Globus pallidus (tissue), 1 donor: ENCODE results near the gene ZNF175.

Experiments
- DNase-seq: peaks from one replicate; pipeline ENCODE4 v3.0.0-alpha.2; 2015; ENCODE audit warnings: low spot score

ZNF175 gene

DNA sequence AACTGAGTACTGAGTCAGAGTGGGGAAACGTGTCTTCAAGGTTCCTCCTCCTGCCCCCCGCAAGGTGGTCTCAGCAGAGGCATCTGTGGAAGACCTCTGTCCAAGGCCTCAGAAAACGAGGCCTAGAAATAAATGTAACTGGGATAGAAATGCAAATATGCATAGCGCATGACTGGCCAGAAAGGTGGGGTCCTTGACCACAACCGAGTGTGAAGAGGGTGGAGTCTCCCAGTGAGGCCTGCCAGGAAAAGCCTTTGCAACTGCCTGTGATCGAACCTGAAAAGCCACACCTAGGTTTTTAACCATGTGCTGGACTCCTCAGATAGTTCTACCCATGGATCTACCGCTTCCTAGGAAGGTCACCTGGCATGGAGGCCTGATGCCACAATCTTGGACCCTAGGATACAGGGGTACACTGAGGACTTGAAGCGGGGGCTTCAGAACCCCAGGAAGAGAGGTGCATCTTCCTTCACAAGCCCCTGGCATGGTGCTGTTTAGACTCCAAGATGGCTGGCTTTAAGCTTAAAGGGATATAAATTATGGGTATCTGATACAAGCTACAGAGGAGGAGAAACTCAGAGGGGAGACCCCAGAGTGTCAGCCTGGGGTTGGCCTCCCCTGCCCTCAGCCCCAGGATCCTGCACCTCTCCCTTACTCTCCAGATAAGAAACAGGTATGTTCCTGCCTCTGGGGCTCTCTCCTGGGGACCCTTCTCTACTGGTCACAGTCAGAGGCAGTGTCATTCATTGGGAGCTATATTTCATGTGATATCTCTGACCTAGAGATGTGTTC is 21.4 kb upstream of the ZNF175 start:
- no peak for DNase-seq

DNA sequence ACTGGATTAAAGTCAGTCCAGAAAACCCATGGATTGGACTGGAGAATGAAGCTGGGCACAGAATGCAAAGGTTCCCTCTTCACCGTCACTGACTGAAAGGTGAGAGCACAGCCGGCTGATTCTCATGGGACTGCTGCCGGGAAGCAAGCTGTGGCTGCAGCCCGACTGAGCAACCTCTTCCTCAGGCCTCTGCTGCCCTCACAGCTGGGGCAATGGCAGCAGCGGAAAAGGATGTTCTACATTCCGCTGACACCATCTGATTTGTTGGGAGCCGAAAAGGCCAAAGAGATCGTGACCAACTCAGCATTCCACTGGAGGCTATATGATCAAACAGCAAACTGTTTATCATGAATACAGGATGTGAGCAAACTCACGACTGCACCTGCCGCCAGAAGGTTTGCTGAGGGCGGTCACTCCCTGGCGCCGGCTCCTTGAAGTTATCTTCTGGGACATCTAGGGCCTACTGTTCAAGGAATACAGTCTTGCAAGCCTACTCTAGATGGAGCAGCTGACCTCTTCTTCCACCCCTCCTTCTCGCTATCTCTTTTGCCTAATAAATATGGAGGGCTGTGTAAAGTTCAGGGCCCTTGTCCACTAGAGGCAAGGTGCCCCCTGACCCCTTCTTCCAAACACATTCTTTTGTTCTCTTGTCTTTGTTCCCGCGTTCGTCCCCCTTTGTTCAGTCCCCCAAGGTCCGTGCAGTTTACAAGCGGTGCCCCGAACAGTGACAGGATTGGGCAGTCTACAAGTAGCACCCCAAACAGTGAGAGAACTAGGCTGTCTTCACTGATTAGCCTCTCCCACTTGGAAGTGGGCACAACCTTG is 20.0 kb upstream of the ZNF175 start:
- no peak for DNase-seq

DNA sequence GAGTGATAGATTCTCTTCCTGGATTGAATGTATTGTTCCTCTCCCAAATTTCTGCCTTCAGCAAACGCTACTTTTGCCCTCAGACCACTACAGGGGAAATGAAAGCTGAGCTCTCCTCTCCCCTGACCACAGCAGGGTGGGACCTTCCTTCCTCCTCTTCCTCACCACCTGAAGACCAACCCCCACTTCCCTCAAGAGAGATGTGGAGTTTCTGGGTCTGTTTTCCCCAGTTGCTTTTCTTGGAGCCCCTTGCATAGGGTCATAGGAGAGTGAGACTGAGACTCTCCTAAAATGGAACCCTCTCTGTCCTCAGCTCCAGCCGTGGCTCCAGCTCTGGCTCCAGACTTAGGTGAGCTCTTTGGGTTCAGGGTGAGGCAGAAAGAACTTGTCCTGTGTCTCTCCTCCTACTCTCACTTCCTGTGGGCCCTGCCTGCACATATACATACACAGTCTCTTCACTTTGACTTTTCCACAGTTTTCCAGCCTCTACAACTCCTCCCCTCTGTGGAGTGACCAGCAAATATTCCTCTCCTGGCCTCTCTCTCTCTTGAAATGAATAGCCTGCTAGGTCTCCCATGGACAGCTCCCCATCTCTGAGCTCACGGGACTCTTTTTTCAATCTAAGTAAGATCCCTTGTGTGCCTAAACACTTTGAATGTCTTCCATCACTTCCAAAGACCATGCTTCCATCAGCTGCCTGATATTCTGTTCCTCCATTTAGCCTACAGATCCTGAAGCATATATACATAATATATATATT is 19.2 kb upstream of the ZNF175 start:
- DNase-seq: no peak

DNA sequence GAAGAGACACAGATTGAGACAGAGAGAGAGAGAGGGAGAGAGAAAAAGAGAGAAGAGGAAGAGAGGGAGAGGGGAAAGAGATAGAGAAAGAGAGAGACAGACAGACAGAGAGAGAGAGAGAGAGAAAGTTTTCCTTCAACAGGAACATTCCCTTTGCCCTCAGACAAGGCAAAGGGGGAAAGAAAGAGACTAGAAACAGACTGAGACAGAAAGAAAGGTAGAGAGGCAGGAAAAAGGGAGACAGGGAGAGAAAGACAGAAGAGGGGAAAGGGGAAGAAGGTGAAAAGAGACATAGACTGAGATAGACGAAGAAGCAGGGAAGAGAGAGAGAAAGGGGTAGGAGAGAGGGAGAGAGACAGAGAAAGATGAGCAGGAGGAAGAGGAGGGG is 18.5 kb upstream of the ZNF175 start:
- no peak for DNase-seq

DNA sequence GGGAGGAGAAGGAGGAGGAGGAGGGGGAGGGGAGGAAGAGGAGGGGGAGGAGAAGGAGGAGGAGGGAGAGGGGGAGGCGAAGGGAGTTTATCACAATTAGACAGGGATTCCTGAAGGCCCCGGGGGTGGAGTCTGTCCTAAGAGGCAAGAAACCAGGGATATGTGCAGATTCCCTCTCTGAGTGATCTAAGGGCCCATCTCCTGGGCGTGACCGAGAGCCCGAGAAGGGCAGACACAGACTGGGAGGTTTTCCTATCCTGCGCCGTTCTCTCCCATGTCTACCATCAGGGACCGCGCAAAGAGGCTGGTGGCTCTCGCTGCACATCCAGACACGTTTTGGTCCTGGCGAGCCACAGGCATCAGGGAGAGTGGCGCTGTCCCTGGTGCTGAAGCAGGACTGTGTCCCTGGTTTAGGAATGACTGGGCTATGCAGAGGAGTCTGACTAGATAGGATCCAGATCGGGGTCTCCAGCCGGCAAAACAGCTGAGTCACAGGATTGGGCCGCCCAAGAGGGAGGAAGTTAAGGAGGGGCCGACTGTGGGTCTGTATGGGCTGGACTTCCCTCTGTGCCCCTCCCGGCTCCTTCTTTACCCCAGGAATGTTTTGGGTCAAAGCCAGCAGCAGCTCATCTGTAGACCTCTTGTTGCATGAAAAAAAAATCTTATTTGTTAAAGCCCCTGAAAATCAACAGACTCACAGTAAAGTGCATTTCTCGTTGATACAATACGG is 17.9 kb upstream of the ZNF175 start:
- no peak for DNase-seq

DNA sequence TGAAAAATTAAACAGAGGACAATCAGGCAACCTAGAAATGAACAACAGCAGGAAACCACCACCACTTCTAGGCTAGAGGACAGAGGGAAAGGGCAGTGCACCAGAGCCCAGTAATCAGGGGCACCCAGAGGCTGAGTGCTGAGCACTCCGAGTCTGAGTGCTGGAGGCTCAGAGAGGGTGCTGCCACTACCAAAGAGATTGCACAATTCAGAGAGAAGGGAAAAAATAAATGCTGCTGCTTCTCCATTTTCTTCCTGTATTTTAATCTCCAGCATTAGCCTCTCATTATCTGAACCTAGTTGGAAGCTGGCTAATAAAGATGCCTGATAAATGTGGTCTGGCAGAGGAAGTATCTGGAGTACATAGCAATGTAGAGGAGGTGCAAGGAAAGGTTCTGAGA is 11.8 kb upstream of the ZNF175 start:
- no peak for DNase-seq

DNA sequence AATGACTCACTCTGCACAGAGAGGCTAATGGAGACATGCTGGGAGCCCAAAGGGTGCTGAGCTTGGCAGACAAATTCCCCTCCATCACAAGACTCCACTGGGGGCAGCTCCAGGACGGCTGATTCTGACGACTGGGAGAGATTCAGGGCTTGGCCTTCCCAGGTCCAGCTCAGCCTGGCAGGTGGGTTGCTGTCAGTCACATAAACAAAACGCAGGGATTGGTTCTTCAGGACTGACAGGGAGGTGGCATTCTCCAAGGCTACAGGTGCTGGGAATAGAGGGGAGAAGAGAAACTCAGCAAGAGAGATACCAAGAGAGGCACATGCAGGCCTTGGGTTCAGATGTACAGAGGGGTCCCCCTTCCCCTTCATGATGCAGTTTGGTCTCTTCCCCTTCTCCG is 10.7 kb upstream of the ZNF175 start:
- DNase-seq: no peak

DNA sequence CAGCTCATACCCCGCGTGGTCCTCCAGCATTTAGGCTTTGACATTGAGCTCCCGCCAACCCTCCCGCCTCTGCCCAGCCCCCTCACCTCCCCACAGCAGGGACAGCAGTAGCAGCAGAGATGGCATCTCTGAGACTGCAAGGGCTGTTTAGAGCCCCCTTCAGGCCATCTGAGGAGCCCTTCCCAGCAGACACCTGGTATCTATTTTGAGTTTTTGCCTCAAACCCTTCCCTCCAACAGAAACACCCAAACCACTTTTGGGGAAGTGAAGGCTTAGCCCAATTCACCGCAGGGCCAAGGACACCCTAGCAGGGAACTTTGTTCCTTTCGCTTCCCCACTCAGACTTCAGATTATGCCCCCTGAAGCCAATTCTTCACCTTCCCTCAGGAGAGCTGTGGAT is 6.3 kb upstream of the ZNF175 start:
- DNase-seq: no peak

DNA sequence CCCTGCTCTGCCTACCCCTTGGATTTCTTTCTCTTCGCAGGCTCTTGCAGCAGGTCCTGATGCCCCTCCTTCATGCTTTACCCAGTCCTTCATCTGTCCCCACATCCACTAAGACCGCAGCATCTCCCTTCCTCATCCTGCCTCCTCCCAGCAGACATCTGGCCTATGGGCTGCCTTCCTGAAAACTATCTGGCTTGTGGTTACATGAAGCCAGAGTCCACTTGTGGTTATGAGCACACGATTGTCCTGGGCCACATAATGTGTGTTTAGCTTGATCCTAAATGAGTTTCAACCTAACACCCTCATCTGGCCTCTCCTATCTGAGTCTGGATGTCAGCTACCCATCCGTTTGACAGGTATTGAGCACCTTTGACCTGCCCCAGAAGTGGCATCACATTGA is 5.5 kb upstream of the ZNF175 start:
- DNase-seq: no peak

DNA sequence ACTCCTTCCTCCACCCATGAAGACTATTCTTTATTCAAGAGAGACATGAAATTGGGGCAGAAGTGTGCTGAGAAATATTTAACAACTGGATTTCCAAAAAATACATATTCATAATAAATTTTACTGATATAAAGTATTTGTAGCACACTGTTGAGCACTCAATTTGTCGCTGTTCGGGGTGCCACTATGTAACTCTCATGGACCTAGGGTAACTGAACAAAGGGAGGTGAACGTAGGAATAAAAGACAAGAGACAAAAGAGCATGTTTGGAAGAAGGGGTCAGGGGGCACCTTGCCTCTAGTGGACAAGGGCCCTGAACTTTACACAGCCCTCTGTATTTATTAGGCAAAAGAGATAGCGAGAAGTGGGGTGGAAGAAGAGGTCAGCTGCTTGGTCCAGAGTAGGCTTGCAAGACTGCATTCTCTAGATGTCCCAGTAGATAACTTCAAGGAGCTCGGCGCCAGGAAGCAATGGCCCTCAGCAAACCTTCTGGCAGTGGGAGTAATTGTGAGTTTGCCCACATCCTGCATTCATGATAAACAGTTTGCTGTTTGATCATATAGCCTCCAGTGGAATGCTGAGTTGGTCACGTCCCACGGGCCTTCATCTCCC is 4.5 kb upstream of the ZNF175 start:
- DNase-seq: no peak

DNA sequence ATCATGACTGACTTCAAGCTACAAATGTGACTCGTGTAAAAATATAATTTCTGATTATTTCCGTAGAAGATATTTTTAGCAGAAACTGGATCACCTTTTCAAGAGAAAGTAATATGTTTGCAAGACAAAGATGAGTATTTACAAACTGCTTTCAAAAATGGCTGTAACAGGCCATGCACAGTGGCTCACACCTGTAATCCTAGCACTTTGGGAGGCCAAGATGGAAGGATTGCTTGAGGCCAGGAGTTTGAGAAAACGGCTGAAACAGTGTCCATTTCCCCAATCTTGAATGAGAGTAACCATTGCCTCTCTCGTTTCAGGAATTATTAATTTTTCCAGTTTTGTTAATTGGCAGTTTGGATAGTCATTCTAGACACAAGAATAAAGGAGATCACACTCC is 3.5 kb upstream of the ZNF175 start:
- DNase-seq: no peak

DNA sequence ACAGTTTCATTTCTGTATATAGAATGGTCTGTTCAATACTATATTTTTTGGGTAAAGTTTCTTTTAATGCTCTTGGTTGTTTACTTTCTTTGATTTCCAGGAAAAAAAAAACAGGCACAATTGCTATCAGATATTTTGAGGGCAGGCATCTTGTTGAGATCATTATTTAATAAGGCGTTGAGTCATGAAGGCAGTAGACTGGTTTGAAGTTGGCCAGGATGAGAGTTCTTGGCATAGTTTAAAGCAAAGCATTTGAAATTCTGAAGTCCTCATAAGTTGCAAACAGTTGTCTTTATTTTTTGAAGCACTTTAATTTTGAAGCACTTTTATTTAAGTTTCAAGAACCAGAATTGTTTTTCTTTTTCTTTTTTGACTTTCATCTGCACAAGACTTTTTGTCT is 2.6 kb upstream of the ZNF175 start:
- no peak for DNase-seq

DNA sequence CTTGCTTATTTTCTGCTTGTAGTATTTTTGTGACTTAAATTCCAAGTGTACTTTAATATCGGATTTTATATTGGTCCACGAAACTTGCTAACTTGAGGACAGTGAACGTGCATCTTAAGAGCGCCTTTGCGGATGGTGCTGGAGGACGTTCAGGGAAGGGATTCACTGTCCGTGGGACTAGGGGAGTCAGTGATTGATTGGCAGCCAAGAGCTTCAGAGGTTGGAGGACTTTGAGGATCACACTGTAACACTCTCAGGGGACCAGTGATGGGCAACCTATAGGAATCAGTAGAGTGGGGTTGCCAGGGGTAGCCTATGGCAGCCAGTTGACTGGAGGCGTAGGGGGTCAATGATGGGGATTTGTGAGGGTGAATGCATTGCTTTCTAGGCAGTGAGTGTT is 516 bp downstream of the ZNF175 start:
- no peak for DNase-seq

DNA sequence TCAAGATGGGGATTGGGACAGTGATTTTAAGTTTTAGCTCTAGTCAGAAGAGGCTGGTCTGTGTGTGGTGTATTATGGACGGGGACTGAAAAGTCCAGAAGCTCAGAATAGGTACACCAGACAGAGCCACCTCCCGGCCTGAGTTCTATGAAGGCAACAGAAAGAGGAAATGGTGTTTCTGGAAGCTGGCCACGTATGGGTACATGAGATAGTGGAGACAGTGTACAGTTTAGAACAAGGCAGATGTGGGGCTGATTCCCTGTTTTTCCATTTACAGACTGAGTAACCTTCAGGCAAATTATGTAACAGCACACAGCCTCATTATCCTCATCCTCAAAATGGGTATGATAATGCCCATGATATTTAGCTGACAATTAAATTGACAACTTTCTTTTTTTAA is 1.3 kb downstream of the ZNF175 start:
- DNase-seq: no peak

DNA sequence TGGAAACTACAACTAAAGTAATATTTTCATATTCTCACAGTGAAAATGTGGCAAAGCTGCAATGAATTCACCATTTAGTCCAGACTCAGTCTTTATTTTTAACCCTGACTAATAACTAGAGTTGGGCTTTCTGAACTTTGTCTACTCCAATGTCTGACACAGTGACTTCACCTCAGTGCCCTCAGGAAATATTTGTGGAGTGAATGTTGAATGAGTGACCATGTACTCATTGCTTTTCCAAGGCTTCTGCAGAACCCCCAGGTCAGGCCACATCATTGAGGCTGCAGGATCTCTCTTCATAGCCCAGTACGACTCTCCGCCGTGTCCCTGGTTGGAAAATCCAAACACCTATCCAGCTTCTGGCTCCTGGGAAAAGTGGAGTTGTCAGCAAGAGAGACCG is 1.8 kb downstream of the ZNF175 start:
- DNase-seq: no peak

DNA sequence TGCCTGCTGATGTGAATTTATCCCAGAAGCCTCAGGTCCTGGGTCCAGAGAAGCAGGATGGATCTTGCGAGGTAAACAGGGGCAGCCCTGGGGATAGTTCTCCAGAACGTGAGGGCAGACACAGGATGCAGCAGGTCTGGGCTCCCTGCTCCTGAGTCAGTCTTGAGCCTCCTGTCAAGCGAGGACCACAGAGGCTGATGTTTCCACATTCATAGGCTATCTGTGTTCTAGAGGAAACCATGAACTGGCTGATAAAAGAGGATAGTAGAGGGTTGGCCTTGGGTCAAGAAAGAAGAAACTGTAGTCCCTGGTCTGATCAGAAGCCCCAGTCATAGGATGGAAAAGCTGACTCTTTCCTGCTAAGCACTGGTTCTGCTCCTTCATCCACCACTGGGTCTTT is 2.2 kb downstream of the ZNF175 start:
- no peak for DNase-seq

DNA sequence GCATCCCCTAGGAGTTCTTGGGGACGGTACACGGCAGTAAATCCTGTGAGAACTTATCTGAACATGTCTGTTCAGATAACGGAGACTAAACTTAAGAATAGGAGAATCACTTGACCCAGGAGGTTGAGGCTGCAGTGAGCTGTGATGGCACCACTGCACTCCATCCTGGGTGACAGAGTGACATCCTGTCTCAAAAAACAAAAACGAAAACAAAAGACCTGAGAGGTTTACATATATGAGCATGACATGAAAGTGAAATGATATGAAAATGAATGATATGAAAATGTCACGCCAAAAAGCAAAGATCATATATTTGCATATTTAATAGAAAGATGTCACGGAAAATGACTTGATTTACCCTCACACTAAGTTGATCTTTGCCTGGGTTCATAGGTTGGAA is 5.8 kb downstream of the ZNF175 start:
- no peak for DNase-seq

DNA sequence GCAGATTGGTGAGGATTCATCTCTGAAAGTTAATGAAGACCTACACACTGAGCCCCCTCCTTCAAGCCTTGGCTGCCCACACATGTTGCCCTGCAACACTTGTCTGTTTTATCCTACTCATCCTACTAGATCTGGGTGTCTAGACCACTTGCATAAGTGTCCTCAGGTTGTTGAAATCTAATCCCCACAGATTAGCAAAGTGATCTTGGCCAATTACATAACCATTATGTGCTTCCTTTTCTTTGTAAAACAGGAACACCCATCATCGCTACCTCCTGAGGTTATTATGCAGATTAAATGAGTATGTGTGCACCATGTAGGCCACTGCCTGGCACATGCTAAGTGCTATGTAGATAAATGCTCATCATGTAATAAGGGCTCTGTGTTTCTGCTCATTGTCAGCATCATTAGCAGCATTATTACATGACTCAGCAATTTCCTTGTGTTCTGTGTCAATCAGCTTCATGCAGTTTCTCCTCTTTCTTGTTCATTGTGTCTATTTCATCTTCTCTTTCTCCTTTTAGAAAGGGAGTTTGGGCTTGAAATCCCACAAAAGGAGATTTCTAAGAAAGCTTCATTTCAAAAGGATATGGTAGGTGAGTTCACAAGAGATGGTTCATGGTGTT is 15.1 kb downstream of the ZNF175 start:
- no peak for DNase-seq

DNA sequence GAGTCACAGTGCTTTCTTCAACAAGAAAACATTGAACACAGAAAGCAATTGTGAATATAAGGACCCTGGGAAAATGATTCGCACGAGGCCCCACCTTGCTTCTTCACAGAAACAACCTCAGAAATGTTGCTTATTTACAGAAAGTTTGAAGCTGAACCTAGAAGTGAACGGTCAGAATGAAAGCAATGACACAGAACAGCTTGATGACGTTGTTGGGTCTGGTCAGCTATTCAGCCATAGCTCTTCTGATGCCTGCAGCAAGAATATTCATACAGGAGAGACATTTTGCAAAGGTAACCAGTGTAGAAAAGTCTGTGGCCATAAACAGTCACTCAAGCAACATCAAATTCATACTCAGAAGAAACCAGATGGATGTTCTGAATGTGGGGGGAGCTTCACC is 15.7 kb downstream of the ZNF175 start:
- DNase-seq: no peak

DNA sequence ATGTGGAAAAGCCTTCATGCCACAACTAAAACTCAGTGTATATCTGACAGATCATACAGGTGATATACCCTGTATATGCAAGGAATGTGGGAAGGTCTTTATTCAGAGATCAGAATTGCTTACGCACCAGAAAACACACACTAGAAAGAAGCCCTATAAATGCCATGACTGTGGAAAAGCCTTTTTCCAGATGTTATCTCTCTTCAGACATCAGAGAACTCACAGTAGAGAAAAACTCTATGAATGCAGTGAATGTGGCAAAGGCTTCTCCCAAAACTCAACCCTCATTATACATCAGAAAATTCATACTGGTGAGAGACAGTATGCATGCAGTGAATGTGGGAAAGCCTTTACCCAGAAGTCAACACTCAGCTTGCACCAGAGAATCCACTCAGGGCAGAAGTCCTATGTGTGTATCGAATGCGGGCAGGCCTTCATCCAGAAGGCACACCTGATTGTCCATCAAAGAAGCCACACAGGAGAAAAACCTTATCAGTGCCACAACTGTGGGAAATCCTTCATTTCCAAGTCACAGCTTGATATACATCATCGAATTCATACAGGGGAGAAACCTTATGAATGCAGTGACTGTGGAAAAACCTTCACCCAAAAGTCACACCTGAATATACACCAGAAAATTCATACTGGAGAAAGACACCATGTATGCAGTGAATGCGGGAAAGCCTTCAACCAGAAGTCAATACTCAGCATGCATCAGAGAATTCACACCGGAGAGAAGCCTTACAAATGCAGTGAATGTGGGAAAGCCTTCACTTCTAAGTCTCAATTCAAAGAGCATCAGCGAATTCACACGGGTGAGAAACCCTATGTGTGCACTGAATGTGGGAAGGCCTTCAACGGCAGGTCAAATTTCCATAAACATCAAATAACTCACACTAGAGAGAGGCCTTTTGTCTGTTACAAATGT is 16.4 kb downstream of the ZNF175 start:
- DNase-seq: no peak
